ENCODE measurements around the gene BRD4.

- TF ChIP-seq POLR2A (IDR thresholded peaks at IDR 0.05; ENCODE audit: low read depth, low read length) (no peak), TAF1 (IDR thresholded peaks at IDR 0.05; ENCODE audit: borderline replicate concordance, low read depth, low read length) (no peak), POLR2AphosphoS5 (IDR thresholded peaks at IDR 0.05; ENCODE audit: low read depth, low read length) (no peak)
These were observed 105.1 kb downstream of the BRD4 start for GRCh38 chr19:15227261-15227660.
